GM21576 (cell line): ENCODE data around the gene GMCL2.
"Not testable (repeated sequence)": the region's sequence is repeated elsewhere in the genome, so short reads cannot be mapped to it uniquely, and the experiment has no call there.

ENCODE experiments used
- ATAC-seq: cut with Tn5 transposase; IDR thresholded peaks from one replicate; pipeline ENCODE4 v1.9.1; 2021; ENCODE audit warnings: mild to moderate bottlenecking, moderate library complexity; ENCODE audit not compliant: unreplicated experiment

Gene GMCL2, protein sequence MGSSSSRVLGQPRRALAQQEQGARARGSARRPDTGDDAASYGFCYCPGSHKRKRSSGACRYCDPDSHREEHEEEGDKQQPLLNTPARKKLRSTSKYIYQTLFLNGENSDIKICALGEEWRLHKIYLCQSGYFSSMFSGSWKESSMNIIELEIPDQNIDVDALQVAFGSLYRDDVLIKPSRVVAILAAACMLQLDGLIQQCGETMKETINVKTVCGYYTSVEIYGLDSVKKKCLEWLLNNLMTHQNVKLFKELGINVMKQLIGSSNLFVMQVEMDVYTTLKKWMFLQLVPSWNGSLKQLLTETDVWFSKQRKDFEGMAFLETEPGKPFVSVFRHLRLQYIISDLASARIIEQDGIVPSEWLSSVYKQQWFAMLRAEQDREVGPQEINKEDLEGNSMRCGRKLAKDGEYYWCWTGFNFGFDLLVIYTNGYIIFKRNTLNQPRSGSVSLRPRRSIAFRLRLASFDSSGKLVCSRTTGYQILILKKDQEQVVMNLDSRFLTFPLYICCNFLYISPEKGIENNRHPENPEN

DNA sequence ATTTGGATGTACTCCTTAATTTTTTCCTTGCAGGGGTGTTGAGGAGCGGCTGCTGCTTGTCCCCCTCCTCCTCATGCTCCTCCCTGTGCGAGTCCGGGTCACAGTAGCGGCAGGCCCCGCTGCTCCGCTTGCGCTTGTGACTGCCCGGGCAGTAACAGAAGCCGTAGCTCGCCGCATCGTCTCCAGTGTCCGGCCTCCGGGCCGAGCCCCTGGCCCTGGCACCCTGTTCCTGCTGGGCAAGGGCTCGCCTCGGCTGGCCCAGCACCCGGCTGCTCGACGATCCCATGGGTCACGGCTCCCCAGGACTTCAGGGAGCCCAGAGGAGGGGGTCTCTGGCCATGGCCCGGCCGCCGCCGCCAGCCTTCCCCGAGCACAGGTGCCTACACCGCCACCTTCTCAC lies at the start of gene GMCL2:
Gene GMCL2 (minus strand): TSS at position 358 of the 400 bp plus-strand sequence. CDS start 72 bp downstream, at position 286.
- no peak for ATAC-seq

DNA sequence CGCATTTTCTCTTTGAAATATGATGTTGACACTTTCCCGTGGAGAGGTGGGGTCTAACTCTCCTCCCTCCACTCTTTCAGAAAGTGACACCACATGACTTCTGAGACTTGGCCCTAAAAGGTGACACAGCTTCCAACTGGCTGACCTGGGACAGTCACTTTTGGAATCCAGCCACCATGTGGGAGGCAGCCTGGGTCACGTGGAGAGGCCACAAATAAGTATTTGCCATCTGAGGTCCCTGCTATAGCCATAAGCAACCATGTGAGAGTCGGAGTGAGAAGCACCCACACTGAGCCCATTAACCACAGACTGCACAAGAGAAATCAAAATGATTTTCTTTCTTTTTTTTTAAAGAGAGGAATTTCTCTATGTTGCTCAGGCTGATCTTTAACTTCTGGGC lies 49.5 kb upstream of the GMCL2 start:
- ATAC-seq: no peak

DNA sequence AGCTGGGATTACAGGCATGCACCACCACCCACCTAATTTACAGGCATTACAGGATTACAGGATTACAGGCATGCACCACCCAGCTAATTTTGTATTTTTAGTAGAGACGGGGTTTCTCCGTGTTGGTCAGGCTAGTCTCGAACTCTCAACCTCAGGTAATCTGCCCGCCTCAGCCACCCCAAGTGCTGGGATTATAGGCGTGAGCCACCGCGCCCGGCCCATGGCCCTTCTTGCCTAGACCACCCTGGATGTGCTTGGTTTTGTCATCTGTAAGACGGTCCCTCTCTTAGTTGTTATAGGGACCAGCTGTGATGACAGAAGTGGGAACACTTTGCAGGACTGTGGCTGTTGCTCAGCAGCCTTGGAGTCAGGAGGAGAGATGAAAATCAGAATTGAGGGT lies 49.0 kb upstream of the GMCL2 start:
- no peak for ATAC-seq

DNA sequence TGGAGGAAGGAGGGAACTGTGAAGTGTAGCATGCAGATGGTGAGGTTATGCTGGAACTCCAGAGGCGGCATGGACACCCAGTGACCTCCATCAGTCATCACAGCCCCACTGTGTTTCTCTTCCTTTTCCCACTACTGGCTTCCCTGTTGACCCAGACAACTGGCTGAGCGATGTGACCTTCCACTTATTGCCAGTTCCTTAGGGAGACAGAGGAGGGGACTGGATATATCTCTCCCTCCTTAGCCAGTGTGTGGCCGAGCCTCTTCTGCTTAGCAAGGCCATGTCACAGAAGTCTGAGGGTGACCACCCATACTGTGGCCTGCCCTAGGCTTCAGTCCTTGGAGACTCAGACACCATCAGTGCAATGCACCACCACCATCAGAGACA lies 48.4 kb upstream of the GMCL2 start:
- no peak for ATAC-seq

DNA sequence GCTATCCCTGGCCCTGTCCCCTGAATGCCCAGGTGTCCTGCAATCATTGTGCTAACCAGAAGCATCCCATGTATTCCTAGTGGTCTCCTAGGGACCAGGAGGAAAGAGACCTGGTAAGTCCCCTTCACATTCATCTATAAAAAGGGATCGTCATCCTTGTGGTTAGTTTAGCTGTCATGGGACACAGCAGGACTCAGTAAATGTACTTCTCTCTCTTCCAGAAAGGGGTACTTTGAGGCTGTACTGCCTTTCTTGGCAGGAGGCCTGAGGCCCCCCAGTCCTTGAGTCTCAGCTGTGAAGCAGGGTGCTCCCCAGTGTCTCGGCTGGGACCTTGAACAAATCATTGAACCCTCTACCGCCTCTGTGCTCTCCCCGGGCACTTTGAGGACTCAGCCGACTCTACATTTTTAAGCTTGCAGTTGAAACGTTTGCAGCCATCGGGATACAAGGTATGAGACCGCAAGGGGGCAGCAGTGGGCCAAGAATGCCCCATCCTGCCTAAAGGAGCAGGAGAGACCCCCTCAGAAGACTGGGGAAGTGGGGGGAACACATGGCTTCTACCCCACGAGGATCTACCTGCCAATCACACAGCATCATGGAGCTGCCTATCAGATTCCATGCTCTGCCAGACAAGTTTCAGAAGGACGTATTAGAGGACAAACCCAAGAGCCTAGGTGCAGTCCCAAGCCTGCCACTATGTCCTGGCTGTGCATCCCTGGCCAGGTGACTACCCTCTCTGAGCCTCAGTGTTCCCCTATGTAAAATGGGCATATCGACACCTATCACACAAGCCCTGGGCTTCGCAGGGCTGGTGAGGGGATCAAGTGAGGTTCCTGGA lies 47.8 kb upstream of the GMCL2 start:
- no peak for ATAC-seq

DNA sequence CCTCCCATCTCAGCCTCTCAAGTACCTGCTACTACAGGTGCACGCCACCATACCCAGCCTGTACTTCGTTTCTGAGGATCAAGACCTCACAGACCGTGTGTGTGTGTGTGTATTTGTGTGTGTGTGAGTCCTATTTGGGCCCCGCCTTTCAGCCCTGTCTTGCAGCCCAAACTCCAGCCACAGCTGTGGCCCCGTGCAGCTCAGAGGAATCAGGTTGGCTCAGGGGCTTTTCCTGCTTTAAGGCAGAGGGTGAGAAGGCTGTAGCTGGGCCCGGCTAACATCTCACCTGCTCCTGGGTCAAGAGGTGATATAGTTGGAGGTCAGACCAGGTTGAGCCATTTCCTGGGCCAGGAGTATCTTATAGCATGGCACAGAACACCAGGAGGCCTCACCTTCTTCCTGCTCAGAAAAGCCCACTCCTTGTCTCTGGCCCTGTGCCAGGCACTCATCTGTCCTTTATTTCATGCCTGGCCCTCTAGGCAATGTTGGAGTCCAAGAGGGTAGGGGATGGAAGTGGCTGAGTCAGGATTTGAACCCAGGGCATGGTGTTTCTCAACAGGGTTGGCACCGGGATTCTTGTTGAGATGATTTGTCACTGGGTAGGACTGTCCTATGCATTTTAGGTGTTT lies 47.1 kb upstream of the GMCL2 start:
- no peak for ATAC-seq

DNA sequence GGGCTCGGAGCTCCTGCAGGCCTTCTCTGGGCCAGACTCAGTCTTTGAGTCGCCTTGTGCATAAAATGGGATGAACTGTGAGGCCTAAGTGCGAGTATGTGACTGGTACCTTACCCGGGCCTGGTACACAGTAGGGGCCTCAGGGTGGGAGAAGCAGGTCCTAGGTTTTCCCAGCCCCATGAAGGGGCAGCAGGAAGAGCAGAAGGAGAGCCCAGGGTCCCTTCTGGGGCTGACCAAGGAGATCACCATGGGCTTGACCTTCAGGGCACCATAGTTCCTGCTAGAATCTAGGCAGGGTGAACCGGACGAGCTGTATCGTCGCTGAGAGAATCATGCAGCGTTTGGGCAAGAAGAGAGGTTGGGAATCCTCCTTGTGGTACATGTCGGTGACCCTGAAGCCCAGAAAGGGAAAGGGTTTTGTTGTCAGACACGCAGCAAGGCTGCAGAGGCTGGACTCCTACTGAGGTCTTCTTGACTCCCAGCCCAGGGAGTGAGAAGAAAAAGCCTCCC lies 45.8 kb upstream of the GMCL2 start:
- ATAC-seq: no peak

DNA sequence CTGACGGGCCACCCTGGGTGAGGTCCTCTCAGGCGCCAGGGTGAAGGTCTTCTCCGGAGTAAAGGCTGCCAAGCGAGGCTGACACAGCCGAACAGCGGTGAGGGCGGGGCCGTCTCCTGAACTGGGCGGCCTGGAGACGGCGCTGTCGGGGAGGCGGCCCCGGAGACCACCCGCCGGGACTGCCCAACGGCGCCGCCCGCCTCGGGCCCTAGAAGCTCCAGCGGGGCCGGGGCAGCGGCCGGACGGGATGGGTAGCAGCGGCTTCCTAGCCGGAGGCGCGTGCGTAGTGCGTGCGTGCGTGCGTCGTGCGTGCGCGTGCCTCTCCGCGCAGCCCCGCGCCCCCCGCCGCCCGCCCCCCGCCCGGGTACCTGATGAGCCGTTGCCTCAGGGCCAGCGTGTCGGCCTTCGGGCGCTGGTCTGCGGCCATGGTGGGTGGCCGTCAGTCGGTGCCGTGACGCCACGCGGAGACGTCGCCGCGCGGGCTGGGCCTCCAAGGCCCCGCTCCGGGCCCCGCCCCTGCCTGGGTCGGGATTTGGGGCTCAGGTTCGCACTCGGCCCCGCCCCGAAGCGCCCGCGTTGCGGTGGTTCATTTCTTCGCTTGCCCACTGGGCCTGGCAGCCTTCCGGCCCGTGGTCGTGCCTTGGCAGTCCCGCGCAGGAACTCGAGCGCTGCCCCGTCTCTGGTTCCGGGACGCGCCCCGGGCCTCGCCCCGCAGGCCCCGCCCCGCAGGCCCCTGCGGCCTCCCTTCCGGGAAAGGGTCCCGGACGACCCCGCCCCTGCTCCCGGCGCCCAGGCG lies 45.2 kb upstream of the GMCL2 start, which contains the start of gene PHYKPL:
Gene PHYKPL (minus strand): TSS at position 679 of the 796 bp plus-strand sequence. CDS start 252 bp downstream, at position 427.
- ATAC-seq: peak; percentile 75

DNA sequence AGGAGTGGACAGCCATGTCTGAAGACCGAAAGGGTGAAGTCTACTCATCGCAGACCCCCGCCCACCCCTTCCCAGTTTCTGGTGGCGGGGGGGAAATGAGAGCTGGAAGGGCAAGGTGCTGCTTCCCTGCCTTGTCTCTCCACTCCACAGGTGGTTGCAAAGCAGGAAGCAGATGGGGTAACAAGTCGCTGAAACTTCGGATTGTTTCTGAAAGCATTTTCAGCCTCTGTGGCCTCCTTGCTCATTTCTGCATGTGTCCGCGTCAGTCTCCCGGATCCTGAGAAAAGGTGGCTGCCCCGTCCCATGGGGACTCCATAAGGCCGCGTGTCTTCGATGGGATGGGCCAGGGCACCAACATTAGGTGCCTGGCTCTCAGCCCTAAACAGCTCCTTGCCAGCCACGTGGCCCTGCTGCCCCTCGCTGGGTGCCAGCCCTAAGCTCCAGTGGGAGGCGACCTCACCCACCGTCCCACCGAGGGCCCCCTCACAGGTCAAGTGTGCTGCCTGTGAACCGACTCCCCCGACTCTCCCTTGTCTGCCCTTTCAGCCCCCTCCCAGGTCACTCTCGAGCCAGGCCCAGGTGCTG lies 44.5 kb upstream of the GMCL2 start:
- no peak for ATAC-seq

DNA sequence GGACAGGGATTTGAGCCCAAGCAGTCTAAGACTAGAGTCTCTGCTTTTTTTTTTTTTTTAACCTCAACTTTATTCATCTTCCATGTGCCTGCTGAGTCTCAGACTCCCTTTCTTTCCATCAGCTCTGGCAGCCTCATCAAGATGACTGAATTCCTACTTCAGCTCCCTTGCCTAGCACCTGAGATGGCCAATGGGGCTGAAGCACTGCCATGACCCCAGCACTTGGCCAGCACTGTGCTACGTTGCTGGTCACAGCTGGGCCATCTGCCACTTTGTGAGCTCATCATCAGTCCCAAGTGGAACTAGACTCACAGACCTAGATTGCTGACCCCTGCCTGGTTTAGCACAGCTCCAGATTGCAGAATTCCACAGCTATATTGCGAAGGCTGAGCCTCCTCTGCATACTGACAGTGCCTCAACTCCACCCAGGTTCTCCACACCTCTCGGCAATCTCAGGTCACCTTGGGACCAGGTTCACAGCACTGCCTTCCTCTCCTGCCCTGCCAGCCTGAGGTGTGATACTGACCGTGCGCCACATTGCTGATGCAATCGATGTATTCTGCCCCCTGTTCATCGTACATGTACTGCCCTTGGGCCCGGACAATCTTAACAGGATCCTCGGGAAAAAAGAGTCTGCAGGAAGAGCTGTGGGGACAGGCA lies 43.8 kb upstream of the GMCL2 start:
- ATAC-seq: no peak

DNA sequence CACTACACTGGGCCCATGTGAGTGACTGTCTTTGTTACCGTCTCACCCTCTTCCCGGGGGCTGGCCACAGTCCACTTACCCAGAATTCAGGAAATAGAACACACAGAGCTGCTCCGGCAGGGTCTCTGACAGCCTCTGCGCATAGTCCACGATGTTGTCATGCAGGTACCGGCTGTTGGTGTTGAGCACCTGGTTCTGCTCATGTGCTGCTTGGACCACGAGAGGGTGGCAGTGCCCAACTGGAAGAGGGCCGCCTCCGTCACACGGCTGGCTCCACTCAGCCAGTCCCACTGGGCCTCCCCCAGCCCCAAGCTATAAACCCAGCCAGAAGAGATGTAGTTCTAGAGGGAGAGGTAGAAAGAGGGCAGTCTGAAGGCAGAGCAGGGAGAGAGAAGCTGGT lies 42.7 kb upstream of the GMCL2 start:
- no peak for ATAC-seq

DNA sequence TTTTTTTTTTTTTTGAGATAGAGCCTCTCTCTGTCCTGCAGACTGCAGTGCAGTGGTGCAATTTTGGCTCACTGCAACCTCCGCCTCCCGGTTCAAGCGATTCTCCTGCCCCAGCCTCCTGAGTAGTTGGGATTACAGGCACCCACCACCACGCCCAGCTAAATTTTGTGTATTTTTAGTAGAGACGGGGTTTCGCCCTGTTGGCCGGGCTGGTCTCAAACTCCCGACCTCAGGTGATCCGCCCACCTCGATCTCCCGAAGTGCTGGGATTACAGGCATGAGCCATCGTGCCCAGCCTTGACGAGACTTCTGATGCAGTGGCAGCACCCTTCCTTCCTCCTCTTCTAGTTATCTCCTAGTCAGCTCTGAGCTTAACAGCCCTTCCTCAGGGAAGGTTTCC lies 41.9 kb upstream of the GMCL2 start:
- not testable (repeated sequence) for ATAC-seq

DNA sequence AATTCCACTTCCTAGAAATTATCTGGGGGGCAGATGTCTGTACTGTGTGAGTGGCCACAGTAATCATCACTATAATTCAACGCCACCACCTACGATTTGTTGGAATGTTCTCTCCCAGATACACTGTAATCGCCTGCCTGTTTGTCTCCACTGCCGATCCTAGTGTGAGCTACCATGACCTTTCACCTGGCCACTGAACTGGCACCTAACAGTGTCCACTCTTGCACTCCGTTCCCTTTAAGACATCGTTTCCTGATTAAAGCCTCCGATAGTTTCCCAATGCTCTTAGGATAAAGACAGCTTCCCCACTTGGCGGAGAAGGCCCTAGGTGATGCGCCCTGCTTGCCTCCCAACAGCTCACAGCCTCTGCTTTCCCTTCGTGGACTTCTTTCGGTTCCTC lies 41.4 kb upstream of the GMCL2 start:
- no peak for ATAC-seq

DNA sequence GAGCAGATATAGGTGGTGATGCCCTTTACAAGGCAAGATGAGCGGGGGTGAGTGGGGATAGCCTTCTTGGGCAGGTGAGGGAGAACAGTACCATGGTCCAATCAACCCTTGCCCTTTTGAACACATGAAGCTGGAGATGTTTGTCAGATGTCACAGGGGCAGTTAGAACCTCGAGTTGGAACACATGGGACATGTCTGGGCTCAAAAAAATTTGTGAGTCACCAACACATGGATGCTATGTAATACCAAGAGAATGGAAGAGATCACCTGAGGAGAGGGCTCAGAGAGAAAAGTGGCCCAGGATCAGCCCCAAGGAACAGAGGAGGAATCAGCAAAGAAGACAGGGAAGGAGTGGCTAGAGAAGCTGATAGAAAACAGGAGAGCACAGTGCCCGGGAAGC lies 40.8 kb upstream of the GMCL2 start:
- ATAC-seq: no peak

DNA sequence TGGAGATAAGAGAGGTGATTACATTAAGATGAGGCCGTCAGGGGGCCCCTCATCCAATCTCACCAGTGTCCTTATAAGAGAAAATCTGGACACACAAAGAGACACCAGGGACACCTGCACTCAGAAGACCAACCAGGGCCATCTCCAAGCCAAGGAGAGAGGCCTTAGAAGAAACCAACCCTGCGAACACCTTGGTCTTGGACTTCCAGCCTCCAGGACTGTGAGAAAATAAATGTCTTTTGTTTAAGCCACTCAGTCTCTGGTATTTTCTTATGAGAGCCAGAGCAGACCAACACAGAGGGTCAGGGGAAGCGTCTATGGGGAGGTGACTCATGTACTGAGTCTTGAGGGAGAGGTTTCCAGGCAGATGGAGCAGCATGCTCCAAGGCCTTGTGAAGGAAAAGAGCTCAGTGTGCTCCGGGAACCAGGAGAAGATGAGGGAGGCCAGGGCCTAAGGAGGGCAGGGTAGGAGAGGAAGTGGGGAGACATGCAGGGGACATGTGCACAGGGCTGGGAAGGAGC lies 40.0 kb upstream of the GMCL2 start:
- no peak for ATAC-seq

DNA sequence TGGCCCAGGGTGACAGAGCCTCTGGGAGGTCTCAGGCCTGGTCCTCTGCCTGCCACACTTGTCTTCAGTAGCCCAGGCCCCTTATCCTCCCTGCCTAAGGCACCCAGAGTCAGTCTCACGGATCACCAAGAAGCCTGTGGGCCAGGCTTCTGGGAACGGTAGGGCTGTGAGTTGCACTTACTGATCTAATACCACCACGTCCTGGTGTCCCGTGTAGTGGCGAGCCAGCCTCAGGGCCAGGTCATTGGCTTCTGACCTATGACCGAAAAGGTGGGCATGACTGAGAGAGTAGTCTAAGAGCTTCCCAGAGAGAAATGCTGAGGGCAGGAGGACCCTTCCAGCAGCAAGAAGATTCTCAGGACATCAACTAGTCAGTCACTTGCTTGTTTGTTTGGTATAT lies 38.0 kb upstream of the GMCL2 start:
- no peak for ATAC-seq

DNA sequence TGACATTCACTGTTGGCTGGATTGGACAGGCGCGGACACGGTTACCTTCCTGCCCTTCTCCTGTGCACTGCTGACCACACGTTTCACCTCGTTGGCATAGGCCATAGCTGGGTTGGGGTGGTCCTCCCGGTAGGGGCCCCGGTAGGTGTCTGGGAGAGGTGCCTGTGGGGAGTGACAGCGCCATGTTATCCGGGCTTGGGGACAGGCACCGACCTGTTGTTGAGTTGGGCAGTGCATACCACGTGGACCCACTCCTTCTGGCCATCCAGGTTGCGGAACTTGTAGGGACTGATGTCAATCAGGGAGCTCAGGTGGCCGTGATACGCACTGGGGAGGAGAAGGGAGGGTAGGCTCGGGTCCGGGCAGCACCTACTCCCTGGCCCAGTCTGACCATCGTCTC lies 37.2 kb upstream of the GMCL2 start:
- ATAC-seq: no peak

DNA sequence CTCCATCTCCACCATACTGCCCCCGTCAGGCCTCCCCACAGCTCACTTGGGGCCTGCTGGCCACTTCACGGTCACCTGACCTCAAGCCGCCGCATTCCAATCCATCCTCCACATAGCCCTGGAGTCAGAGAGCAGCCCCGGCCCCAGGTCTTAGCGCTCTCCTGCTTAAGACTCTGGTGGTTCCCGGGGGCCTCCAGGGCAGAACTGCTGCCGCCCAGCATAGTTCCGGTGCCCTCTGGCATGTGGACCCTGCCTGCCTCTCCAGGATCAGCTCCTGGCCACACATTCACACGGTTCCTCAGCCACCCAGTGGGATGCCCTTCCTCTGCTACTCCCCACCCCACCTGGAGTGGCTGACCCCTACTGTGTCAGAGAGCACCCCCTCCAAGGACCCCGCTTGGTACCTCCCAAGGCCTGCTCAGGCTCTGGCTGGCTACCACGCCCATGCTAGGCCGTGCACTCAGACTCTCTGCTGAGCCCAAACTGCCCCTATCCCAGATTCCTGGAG lies 36.7 kb upstream of the GMCL2 start:
- ATAC-seq: no peak

DNA sequence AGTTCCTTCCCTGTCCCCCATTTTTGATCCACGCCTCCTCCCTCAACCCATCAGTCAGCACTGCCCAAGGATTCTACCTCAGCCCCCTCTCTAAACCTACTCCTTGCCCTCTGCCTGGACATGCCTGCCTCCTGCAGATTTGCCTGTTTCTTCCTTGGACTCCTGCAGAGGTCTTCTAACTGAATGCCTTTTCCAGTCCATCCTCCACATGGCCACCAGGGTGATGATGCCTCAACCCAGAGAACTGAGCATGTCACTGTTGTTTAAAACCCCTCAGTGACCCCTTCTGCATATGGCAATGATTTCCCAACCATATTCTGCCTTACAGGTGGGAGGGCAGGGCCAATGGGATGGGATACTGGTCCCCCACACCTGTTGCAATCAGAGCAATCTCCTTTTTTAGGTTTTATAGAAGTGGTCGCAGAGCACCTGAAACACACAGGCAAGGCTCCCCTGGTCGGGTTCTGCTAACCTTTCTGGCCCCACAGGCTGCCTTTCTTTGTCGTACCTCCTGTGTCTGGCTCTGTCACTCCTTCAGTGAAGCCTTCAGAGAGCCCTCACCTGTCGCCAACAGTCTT lies 36.1 kb upstream of the GMCL2 start:
- ATAC-seq: no peak
